GM18870 (cell line): Measurements from ENCODE around the gene ECT2.
"Not testable (repeated sequence)": the region's sequence is repeated elsewhere in the genome, so short reads cannot be mapped to it uniquely, and the experiment has no call there.

Source experiments
- ATAC-seq: cut with Tn5 transposase; IDR thresholded peaks from one replicate; pipeline ENCODE4 v1.9.1; 2021; ENCODE audit warnings: moderate library complexity; ENCODE audit not compliant: unreplicated experiment

The ECT2 gene

GRCh38 chr3:172750368-172751174 is at the start of gene ECT2:
ECT2 (plus strand) TSS chr3:172750726; CDS start chr3:172754531, 3,805 bp downstream.
- peak; percentile 98 for ATAC-seq

GRCh38 chr3:172700936-172701455 is 49.5 kb upstream of the ECT2 start:
- no peak for ATAC-seq

GRCh38 chr3:172701751-172702150 is 48.8 kb upstream of the ECT2 start:
- ATAC-seq: no peak

- no peak for ATAC-seq
Measured at GRCh38 chr3:172702256-172702655, 48.3 kb upstream of the ECT2 start.

- ATAC-seq: not testable (repeated sequence)
Measured at GRCh38 chr3:172702731-172703130, 47.8 kb upstream of the ECT2 start.

- ATAC-seq: no peak
Measured at GRCh38 chr3:172704001-172704400, 46.5 kb upstream of the ECT2 start.

GRCh38 chr3:172705170-172705569 is 45.4 kb upstream of the ECT2 start:
- no peak for ATAC-seq

- no peak for ATAC-seq
Measured at GRCh38 chr3:172707030-172707429, 43.5 kb upstream of the ECT2 start.

- no peak for ATAC-seq
Measured at GRCh38 chr3:172707967-172708366, 42.6 kb upstream of the ECT2 start.

- ATAC-seq: no peak
Measured at GRCh38 chr3:172708921-172709773, 41.4 kb upstream of the ECT2 start.

GRCh38 chr3:172709774-172710663 is 40.5 kb upstream of the ECT2 start:
- no peak for ATAC-seq

GRCh38 chr3:172710664-172711453 is 39.7 kb upstream of the ECT2 start, which contains the start of gene NCEH1:
NCEH1 (minus strand) TSS chr3:172711067; CDS start chr3:172710984, 83 bp downstream.
- ATAC-seq: peak; percentile 99

- ATAC-seq: no peak
Measured at GRCh38 chr3:172711454-172711795, 39.1 kb upstream of the ECT2 start.

GRCh38 chr3:172713316-172713715 is 37.2 kb upstream of the ECT2 start:
- no peak for ATAC-seq

GRCh38 chr3:172716476-172716875 is 34.0 kb upstream of the ECT2 start:
- no peak for ATAC-seq

- no peak for ATAC-seq
Measured at GRCh38 chr3:172717493-172718088, 32.9 kb upstream of the ECT2 start.

GRCh38 chr3:172722536-172723040 is 27.9 kb upstream of the ECT2 start:
- not testable (repeated sequence) for ATAC-seq

GRCh38 chr3:172726380-172726779 is 24.1 kb upstream of the ECT2 start:
- ATAC-seq: no peak

- no peak for ATAC-seq
Measured at GRCh38 chr3:172735014-172735413, 15.5 kb upstream of the ECT2 start.
